Measurements from ENCODE around the gene PPP1R9B.

GRCh38 chr17:50102164-50102991 is 48.1 kb downstream of the PPP1R9B start:
- TF ChIP-seq FOXA2 (IDR thresholded peaks at IDR 0.05) (no peak), CTCF (IDR thresholded peaks at IDR 0.05; ENCODE audit: low read depth, low read length, missing input control) (no peak), ZBTB33 (IDR thresholded peaks at IDR 0.05) (no peak), REST (IDR thresholded peaks at IDR 0.05) (peak; percentile 78), GABPA (IDR thresholded peaks at IDR 0.05 in 1 of 2, conservative IDR thresholded peaks at IDR 0.05 in 1 of 2) (peak in 1 of 2 donors; percentile 41), SP1 (IDR thresholded peaks at IDR 0.05) (peak; percentile 99), HNF4G (IDR thresholded peaks at IDR 0.05) (peak; percentile 80), YY1 (IDR thresholded peaks at IDR 0.05) (peak; percentile 81)

Measured in liver (tissue), 3 donors.